GM21390 (cell line): ENCODE results near the gene RACGAP1.

Experiments used
- ATAC-seq: cut with Tn5 transposase; IDR thresholded peaks from one replicate; pipeline ENCODE4 v1.9.1; 2021; ENCODE audit not compliant: unreplicated experiment

The RACGAP1 gene, protein sequence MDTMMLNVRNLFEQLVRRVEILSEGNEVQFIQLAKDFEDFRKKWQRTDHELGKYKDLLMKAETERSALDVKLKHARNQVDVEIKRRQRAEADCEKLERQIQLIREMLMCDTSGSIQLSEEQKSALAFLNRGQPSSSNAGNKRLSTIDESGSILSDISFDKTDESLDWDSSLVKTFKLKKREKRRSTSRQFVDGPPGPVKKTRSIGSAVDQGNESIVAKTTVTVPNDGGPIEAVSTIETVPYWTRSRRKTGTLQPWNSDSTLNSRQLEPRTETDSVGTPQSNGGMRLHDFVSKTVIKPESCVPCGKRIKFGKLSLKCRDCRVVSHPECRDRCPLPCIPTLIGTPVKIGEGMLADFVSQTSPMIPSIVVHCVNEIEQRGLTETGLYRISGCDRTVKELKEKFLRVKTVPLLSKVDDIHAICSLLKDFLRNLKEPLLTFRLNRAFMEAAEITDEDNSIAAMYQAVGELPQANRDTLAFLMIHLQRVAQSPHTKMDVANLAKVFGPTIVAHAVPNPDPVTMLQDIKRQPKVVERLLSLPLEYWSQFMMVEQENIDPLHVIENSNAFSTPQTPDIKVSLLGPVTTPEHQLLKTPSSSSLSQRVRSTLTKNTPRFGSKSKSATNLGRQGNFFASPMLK

DNA sequence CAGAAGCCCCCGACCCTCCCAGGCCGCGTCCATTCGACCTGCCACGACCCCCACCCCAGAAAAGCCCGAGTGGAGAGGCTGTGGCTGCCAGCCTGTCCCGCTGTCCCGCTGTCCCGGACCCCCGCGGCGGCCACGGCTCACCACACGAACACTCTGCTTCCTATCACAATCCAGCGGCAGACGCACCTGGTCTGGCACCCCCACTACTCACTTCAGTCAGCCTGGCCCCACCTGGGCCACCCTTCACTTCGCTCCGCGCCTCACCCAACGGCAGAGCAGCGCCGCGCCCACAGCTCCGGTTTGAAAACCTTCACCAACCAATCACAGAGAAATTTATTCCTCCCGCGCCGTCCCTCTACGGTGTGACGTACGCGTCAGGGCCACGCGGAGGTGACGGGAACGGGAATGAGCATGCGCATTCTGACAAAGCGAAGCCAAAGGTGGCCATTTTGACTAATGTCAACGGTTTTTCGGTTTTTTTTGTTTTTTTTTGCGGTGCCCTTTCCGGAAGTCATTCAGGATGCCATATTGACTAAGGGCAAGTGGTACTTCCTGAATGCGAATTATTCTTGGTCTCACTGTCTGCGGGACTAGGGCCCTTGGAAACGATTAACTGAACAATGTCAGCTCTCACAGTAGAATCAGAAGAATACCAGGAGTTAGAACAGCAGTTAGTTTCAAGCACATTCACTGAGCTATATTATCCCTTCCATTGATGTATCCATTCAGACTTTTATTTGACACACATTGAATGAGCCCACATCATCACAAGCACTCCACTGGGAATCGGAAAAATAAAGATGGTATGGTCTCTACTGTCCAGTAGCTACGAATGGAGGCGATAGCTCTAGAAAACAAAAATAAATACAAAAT, at the start of gene RACGAP1:
RACGAP1 (minus strand) TSS at position 308 of the 873 bp plus-strand sequence. CDS start 8,779 bp downstream, outside the sequence.
- ATAC-seq = peak; percentile 96

DNA sequence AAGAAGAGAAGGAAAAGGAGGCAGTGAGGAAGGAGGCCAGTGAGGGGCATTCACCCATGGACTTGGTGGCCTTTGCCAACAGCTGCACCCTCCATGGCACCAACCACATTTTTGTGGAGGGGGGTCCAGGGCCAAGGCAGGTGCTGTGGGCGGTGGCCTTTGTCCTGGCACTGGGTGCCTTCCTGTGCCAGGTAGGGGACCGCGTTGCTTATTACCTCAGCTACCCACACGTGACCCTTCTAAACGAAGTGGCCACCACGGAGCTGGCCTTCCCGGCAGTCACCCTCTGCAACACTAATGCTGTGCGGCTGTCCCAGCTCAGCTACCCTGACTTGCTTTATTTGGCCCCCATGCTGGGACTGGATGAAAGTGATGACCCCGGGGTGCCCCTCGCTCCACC, 48.4 kb upstream of the RACGAP1 start:
- ATAC-seq = no peak

DNA sequence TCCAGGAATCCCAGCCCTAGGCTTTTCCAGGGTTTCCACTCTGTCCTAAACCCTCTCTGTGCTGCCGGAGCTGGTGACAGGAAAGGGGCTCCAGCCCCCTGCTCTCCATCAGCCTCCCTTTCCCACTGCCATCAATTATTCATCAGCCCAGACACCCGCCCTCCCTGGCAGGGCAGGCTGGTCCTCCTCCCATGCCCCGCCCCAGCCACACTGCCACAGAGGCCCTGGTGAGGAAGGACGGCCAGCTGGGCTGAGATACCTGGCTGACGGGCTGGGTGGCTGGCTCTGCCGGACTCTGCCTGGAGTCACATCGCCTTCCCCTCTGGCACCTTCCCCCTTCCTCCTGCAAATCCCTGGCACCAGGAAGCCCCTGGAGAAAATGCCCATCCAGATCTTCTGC, 47.9 kb upstream of the RACGAP1 start:
- ATAC-seq = no peak

DNA sequence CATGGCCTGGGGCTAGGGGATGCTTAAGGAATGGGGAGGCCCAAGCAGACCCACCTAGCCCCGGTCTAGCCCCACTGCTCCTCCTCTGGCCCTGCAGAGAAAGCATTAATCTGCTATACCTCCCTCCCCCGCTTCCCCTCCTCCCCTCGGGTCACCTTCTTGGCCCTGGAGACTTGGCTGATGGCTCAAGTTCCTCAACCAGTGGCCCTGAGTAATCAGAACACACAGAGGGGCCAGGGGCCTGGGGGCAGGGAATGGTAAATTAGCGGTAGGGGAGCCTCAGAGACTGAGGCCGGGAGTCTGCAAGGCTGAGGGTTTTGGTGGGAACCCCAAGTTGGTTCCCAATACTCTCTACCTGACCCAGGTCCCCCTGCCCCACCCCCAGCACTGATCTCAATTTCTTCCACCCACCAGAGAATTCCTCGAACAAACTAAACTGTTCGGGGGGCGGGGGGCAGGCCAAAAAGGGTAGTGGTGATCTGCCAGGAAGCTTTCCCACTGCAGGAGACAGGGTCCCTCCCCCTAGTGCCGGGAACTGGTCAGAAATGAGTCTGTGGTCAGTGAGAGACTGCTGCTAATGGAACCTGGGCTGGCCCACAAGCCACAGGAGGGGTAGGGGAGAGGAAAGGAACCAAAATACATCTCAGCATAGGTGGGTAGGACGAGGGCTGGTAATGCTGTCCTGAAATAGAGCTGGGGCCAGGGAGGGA, 47.1 kb upstream of the RACGAP1 start:
- no peak for ATAC-seq

DNA sequence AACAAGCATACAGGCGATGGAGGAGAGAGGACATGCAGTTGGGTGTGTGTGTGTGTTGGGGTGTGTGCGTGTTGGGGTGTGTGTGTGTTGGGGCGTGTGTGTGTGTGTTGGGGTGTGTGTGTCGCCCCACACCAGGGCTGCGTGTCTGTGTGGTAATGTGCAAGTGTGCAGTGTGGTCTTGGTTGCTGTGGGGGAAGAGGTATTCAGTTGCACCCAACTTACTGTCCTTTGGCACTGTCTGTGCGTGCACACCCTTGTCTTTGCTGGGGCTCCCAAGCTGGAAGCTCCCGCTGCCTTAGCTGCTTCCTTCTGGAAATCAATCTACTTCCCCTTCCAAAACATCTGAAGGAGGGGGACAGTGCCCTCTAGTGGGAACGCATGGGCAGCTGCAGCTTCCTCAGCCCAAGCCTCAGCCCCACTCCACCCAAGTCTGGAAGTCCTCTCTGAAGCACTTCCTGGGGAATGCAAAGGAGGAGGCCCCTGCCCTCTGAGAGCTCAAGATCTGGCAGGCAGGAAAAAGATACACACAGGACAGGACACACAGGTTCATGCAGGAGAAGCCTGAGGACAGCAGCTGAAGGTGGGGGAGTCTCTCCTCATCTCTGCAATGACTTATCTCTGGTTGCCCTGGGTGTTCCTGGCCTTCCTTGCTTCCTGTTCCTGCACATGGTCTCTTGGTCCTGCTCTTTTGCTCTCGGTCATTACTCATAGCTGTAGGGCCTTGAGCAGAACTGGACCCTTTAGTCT, 45.2 kb upstream of the RACGAP1 start:
- no peak for ATAC-seq

DNA sequence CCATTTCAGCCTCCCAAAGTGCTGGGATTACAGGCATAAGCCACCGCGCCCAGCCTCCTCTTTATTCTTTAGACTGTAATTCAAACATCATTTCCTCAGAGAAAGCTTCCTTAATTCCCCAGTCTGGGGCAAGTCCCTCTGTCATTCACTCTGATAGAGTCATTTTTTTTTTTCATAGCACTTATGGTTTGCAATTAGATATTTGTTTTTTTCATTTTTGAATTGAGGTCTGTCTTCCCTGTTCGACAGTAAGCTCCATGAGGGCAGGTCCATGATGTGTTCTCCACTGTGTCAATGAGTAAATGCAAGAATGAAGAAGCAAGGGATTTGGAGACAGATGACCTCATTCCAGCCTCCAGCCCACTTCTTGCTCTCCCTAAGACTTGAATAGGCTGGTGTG, 44.2 kb upstream of the RACGAP1 start:
- ATAC-seq = no peak

DNA sequence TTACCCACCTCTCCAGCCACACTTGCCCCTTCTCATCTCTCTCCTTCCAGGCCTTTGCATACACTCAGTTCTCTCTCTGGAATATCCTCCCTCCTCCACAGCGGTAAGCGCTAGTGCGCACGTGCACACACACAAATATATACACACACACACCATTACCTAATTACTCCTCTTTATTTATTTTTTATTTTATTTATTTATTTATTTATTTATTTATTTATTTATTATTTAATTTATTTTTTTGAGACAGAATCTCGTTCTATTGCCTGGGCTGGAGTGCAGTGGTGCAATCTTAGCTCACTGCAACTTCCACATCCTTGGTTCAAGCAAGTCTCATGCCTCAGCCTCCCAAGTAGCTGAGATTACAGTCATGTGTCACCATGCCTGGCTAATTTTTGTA, 43.8 kb upstream of the RACGAP1 start:
- ATAC-seq = no peak

DNA sequence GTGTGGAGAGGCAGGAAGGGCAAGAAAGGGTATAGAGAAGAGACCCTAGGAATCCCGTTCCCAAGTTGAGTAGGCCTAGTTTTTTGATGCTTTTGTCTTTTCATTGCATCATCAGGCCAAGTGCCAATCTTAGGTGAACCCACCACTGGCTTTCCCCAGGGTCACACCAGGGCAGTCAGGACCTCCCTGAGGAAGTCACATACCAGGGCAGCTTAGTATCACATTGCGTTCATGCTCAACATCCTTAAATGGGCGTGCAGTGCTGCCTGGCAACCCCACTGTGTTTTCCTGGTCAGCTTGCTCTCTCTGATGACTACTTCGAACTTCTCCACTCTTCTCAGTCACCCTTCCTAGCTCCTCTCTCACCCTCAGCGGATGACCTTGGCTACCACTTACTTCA, 41.1 kb upstream of the RACGAP1 start:
- no peak for ATAC-seq

DNA sequence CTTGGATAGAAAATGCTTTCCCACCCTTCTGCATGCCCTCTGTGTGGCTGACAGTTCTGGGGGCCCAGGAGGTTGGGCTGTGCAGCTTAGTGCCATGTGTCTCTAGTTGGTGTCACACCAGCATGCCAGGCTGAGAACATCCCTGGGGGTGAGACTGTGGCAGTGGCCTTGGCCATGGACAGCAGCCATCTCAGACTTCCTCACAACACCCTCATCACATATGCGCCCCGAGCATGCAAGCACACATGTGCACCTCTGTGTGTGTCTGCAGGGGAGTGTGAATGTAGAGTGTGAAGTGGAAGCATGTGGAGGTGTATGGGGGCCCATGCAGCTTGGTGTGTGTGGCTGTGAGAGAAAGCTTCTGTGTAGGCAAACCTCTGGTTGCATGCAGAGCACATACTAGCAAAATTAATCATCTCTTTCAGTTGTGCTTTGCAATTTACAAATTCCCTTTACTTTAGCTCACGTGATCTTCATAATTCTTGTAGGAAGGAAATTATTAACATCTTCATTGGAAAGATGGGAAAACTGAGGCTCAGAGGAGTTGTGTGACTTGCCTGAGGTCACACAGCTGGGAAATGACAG, 40.5 kb upstream of the RACGAP1 start:
- ATAC-seq = no peak

DNA sequence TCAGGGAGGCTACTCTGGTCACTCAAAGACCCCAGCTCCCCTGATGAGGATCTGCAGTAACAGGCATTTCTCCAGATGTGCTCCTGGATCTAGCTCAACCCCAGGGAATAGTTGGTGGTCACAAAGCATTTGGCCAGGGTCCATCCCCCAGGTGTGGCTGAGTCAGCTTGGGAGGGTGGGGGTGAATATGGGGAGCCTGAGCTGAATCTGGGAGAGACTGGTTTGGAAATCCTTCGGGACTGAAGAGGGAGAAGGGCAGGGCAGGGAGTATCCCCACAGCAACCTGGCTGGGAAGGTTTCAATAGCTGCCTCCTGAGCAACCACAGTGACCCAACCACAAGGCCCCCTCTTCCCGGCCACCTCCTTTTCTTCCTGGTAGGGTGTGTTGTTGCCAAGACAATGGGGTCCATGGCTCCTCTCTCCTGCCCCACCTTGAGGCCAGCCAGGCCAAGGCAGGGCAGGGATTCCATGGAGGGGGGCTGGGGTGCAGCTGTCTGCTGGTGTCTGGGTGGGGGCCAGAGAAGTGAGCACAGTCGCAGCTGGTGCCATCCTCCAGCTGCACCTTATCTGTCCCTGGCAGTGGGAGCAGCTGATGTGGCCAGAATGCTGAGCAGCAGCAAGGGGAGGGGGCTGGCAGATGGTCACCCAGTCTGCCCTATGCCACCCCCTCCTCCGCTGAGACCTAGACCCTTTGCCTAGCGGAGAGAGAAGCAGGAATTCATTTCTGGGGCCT, 37.6 kb upstream of the RACGAP1 start:
- ATAC-seq = no peak

DNA sequence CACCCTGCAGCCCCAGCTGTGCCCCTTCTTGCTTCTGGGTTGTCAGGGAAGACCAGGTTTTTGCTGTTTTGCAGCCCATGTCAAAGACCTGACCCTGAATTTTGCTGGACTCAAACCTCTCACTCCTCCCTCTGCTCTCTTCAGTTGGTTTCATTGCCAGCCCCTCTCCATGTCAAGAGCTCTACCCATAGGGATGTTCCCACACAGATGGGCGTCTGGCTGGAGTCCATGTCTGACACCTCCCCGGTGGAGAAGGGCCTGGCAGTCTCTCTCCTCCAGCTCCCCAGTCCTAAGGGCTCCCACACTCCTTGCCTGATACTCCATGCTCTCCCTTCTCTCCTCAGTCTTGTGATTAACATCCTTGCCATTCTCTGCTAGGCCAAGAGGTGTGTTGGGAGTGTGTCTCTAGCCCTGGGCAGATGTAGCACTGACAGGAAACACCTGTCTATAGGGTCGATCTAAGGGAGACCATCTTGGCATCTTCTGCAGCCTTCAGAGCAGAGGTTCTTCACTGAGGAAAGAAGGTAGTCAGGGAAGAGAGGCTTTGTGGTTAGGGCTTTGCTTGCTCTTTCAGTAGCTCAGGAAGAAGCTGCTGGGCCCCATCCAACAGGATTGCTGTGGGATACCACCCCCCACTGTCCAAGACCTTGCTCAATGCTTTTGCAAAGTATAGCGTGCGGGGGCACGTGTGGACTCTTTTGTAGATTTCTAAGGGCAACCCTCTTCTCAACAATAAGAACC, 36.8 kb upstream of the RACGAP1 start:
- ATAC-seq = no peak

DNA sequence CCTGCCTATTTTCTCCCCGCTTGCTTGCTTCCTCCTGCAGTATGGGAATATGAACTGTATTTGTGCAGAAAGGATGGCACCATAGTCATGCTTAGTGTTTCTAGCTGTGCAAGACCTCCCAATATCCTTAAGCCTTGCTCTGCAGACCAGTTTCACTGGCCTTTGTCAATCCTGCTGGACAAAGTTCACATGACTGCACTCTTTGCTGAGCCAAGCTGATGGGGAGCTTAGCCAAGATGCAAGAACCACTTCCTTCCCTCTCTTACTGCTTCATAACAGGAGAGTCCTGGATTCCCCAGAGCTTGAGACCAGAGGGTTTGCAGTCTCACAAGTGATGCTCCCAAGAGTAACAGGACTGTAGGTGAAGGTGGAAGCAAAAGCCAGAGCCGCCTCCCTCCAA, 35.9 kb upstream of the RACGAP1 start:
- no peak for ATAC-seq

DNA sequence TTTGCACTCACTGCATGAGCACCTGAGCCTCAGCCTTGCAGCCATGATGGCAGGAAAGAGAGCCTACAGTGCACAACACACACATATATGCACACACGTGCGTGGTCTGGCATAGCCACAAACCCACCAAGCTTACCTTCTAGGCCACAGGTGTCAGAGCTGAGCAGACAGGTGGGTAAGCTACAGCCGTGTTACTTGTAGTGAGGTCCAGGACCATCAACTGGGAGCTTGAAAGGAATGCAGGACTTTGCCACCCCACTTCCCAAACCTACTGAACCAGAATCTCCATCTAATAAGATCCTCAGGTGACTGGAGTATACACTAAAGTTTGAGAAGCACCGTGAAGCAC, 34.8 kb upstream of the RACGAP1 start:
- ATAC-seq = no peak

DNA sequence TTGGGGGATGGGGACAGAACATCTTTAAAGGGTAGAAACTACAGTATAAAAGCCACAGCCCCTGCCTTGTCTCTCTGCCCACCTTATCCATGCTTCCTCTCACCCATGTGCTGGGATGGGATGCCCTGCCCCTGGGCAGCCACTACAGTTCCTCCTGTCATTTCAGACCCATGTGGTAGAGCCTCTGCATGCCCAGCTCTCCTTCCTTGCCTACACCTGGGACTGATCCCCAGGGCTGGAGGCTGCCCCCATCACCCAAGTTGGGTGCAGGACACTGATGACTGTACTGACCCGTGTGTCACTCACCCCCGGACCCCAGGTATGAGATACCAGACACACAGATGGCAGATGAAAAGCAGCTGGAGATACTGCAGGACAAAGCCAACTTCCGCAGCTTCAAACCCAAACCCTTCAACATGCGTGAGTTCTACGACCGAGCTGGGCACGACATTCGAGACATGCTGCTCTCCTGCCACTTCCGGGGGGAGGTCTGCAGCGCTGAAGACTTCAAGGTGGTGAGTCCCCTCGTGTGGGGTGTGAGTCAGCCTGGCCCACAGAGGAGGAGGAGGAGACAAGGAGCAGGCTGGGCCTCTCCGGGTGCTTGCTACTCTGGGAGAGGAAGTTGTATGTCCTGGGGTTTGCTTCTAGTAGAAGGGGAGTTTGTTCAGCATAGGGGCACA, 34.3 kb upstream of the RACGAP1 start:
- no peak for ATAC-seq

DNA sequence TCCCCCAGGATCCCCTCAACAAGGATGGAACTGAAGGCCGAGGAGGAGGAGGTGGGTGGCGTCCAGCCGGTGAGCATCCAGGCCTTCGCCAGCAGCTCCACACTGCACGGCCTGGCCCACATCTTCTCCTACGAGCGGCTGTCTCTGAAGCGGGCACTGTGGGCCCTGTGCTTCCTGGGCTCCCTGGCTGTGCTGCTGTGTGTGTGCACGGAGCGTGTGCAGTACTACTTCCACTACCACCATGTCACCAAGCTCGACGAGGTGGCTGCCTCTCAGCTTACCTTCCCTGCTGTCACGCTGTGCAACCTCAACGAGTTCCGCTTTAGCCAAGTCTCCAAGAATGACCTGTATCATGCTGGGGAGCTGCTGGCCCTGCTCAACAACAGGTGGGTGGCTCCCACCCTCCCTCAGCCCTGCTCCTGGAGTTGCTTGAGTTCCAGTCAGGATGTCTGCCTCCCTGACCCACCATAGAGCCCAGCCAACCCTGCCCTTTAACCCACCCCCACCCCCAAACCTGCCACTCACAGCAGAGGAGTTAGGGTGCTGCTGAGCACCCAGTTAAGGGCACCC, 33.5 kb upstream of the RACGAP1 start:
- ATAC-seq = no peak

DNA sequence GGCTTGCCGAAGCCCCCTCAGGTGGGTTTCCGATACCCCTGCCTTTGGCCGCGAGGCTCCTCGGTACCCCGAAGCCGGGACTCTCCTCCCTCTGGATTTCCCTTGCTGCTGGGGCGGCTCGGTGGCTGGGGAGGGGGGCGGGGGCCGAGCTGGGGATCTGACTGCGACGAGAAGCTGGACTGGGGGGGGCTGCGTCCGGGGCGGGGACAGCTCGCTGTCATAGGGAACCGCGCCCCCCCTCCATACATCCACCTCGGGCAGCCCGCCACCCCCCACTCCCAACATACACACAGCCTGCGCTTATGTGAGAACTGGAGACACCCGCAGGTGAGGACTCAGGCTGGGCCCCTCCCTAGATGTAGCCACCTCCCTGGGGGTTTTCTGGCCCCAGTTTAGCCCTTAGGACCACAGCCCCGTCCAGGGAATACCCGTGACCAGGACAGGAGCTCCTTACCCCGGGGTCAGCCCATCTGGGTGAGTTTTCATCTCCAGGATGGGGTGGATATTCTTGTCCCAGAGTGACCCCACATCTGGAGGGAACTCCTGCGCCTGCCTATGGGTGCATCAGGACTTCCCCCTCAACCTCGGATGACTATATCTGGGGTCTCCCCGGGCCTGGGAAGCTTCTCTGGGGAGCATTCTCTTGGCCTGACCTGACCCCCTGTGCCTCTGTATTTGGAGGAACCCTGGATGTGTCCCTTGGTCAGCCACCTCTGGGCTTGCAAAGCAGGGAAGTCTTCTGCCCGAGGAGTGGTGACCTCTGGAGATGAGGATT, 32.8 kb upstream of the RACGAP1 start:
- ATAC-seq = no peak
